SK-MEL-5 (cell line): Measurements from ENCODE around the gene BCL2L2. TPM values are rescaled to one million over a fixed set of nuclear protein-coding genes. Genes with fewer than 3 reads are reported as not detected.
A peak's percentile ranks its signal among the peaks of the same experiment; 100 is the strongest.

ENCODE experiments used
- DNase-seq: peaks from one replicate; pipeline ENCODE4 v3.0.0-alpha.2; 2016; ENCODE audit warnings: low read depth, low spot score
- in situ Hi-C: cut with HindIII; loops from 2 replicates; pipeline ENCODE4 v1.10.0; 2016; ENCODE audit warnings: low sequenced_read_pairs, high pct_unique_total_duplicates, low pct_unique_long_range_greater_than_20kb
- total RNA-seq: library from RNA; depleted of rRNA; stranded (reverse); fragments of >200 nt; shearing (Covaris generic); gene quantifications from 2 replicates; pipeline ENCODE4 v1.2.3, GENCODE V29; 2014

The BCL2L2 gene
- total RNA-seq, 1 experiment from 2014 or later = 19.1 TPM

- DNase-seq = no peak
- in situ Hi-C loops = no loop called here
These were observed 9.5 kb upstream of the BCL2L2 start for GRCh38 chr14:23297096-23297495.

DNA sequence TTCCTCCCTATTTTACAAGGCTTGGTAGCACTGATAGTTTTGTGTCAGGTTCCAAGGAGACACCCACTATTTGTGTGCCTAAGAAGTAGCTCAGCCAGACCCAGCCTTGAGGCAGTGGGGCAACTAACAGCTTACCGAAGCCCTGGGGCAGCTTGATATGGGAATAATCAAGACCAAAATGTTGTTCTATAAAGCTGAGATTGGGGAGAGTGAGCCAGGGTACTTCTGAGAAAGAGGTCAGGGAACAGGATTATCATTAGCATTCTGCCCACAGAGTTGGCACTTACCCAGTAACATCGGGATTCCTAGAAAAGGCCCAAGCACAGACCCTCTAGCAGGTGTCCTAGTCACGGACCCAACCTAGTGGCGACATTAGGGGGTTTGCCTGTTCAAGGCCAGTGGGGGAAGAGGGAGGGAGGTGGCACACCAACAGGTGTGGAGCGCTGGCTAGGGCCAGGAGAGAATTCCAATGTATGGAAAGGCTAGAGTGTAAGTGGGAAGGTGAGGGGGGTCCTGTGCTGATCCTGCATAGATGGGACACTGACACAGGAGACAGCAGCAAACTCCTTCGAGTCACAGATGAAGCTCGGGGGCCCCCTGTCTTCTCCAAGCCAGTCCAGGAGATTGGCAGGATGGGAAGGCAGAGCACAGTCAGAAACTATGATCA lies 8.9 kb upstream of the BCL2L2 start:
- no peak for DNase-seq
- in situ Hi-C loops = no loop called here

DNA sequence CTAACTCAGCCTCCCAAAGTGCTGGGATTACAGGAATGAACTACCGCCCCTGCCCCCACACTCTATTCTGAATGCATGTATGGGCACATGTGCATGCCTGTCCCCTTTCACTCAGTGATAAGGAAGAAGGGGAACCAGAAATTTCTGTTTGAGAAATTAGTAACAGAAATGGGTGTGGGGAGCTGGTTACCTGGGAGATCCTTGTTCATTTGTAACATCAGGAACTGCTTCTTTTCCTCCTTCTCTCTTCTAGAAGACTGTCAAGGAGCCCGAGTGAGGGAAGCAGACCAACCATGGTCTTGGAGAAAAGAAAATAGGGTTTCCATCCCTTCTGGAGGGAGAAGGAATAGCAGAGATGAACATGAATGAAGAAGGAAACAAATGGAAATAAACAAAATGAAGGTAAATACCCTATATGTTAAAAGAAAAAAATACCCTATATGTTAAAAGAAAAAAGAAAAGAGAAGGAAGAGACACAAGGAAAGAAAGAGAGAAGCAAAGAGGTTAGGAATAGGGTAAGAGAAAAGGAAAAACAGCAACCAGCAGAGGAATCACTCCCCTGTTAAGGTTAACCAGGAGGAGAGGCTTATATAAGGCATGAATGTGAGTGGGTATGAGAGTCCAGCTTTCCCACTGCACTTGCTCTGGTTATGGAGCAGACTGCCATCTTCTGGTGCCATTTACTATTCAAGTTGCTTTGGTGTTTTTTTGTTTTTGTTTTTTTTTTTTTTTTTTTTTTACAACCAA lies 7.2 kb upstream of the BCL2L2 start:
- peak; percentile 71 for DNase-seq
- in situ Hi-C loops = no loop called here

DNA sequence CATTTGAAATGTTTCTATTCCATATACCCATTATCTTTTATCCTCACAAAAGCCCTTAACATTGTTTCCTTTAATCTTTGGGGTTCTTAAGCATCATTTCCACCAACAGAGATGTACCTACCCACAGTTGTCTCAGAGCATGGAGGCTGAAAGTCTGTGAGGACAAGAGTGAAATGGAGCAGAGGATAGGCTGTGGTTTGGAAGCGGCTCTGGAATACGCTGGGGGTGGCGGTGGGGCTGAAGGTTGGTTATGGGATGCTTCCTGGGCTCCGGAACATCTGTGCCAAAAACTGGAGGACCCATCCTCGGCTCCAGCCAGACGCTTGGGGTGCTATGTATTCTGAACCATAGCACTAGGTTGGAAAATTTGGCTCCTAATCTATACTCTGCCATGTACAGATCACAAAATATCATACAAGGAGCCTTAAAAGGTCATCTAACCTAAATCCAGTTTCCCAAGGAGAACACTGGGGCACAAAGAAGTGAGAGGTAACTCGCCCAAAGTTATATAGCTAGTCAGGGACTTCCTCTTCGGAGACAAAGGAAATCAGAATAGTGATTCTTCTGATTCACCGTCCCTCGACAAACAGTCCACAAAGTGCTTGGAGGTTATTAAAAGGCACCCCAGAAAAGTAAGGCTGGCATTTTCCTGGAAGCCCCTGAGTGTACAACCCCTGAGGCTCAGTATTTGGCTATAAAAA lies 6.5 kb upstream of the BCL2L2 start:
- no peak for DNase-seq
- in situ Hi-C loops = no loop called here

GRCh38 chr14:23300687-23301223 lies 5.9 kb upstream of the BCL2L2 start:
- in situ Hi-C loops = no loop called here
- DNase-seq = no peak

DNA sequence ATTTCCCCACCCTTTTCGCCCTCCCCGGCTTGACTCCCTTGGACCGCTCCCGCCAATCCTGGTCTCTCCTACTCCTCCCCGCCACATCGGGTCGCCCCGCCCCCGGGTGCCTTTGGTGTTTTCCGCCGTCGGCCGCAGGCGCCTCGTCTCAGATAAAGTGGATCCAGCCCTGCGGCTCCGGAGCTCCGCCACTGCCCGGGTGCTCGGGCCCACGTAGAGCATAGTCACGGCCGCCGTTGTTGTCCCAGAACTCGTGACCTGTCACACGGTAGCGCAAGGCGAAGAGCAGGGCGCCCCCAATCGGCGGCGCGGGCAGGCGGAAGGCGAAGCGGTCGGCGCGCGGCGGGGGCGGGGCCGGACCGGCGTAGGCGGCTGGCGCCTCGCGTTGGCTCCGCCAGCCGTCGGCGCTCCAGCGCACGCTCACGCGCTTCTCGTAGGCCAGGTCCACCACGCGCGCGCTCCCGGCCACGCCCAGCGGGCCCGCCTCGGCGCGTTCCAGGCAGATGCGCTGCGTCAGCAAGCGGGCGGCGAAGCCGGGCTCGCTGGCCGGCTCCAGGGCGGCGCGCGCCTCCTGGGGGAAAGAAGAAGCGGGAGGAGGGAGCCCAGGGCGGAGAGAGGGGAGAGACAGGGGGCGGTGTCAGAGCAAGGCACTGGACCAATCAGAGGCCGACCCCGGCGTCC lies 5.2 kb upstream of the BCL2L2 start:
- DNase-seq = peak; percentile 96
- in situ Hi-C loops = no loop called here

DNA sequence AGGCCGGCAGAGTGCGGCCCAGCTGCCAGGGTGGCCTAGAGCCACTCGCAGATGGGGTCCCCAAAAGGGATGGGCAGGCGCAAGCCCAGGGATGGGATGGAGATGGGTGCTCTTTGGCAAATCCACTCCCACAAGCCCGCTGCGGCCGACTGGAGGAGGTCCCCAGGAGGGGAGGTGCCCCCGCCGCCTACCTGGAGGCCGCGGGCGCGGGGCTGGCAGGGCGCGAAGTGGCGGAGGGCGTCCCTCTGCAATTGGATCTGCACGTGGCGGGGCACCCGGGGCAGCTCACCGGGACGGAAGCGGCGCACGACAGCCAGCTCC lies 4.7 kb upstream of the BCL2L2 start:
- in situ Hi-C loops = no loop called here
- DNase-seq = no peak

DNA sequence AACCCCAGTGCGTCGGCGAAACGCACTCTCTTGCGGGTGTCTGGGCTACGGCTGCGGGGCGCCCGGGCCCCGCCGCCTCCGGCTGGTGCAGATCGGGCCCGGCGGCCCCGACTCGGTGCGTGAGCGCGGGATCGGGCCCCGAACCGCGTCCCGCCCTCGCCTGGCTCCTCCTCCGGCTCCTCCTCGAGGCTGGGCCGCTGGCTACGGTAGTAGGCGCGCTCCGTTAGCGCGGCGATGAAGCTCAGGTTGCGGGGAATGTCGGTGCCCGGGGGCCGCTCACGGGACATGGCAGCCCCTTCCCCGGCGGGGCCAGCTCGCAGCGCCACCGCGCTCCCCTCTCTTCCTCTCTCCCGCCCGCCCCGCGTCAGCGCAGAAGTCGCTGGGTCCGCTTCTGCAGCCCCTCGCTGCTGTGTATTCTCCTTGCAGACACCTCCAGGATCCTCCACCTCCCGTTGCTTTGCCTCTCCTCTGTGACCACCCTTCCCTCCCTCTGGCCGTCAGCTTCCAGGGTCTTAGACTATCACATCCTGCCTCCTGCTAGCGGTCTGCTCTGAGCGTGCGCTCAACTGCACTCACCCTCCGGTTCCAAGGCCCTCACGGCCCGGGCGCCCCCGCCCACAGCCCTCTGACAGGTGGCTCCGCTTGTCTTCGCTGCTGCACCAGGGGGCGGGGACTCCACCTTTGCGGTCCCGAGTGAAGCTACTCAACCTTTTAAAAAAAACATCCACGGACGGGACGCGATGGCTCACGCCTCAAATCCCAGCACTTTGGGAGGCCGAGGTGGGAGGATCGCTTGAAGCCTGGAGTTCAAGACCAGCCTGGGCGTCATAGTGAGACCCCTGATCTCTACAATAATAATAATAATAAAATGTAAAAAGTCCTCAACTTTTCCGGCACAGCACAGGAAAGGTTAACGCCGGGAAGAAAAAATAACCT lies 4.1 kb upstream of the BCL2L2 start, which contains the start of gene PPP1R3E:
Gene PPP1R3E (minus strand): TSS at position 570 of the 936 bp plus-strand sequence. CDS start 283 bp downstream, at position 287.
- DNase-seq = peak; percentile 51
- in situ Hi-C loops = no loop called here

DNA sequence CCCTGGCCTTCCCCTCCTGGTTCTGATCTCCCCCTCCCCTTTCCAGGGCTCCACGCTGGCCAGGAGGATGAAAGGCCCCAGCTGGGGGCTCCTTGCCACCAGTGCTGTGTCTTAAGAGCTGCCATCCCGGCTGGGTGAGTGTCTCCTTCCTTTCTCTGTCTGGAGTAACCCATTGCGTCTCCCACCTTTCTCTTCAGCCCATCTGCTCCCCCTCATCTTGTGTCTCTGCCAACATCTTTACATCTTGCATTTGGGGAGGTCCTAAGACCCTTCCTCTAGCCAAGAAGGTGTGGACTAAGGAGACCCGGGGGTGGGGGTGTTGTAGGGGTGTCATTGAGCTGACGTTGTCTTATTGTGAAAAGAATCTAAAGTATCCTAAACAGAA lies 505 bp downstream of the BCL2L2 start:
- DNase-seq = no peak
- in situ Hi-C loops = no loop called here

DNA sequence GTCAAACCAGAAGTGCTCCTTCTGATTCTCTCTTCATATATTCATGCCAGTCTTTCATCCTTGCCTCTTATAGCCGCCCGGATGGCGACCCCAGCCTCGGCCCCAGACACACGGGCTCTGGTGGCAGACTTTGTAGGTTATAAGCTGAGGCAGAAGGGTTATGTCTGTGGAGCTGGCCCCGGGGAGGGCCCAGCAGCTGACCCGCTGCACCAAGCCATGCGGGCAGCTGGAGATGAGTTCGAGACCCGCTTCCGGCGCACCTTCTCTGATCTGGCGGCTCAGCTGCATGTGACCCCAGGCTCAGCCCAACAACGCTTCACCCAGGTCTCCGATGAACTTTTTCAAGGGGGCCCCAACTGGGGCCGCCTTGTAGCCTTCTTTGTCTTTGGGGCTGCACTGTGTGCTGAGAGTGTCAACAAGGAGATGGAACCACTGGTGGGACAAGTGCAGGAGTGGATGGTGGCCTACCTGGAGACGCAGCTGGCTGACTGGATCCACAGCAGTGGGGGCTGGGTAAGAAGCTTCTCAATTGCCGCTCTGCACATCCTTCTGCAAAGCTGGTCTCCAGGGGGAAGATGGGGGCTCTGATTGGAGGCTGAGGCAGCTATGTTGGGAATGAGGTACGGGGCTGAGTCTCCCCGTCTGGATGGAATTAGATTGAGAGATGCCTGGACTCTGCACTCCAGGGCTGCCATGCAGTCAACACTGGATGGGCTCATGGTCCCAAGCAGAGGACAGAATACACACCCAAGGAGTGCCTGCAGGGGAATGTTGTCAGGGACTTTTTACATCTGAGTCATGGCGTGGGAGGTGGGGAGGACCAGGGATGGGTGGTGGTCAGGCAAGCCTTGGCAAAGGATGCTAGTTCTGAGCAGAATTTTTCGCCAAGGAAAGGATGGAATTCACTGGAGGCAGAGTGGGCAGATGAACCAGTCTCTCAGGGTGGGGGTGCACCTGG lies 1.3 kb downstream of the BCL2L2 start:
- in situ Hi-C loops = no loop called here
- no peak for DNase-seq

DNA sequence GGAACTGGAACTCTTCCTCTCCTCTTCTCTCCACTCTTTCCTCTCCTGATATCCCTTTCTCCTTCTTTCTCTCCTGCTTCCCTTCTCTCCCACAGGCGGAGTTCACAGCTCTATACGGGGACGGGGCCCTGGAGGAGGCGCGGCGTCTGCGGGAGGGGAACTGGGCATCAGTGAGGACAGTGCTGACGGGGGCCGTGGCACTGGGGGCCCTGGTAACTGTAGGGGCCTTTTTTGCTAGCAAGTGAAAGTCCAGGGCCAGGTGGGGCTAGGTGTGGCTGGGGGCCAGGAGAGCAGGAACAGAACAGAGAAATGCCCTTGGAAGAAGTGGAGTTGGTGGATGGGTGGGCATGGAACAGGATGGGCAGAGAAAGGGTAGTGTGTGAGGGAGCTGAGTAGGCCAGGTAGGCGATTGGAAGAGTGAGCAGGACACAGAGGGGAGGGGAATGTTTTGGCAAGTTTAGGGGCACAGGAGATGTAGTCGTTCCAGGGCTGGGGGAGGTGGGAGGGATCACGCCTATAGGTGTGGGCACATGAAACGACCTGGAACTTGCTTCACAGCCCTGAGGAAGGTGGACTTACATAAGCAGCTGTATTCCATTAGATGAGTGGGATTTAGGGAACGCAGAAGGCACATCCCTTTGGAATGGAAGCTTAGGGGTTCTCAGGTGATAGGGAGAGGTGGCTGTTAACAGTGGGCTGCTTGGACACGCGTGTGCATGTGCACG lies 2.2 kb downstream of the BCL2L2 start:
- DNase-seq = no peak
- in situ Hi-C loops = no loop called here

DNA sequence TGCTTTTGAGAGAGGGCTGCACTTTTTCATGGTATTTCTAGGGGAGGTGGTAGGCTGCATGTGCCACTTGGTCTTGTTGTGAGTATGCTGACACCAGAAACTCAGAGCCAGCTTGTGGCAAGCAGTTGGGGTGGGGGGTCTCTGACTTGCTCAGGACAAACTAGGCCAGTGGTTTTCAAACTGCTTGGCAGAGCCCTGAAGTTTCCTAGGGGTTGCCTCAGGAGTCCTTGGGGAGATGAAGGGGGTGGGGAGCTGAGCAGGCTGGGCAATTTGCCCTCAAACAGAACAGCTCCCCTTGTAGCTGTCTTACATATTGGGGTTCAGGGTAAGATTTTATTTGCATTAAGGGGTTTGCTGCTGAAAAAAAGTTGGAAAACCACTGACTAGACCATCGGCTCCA lies 3.9 kb downstream of the BCL2L2 start:
- no peak for DNase-seq
- in situ Hi-C loops = no loop called here

DNA sequence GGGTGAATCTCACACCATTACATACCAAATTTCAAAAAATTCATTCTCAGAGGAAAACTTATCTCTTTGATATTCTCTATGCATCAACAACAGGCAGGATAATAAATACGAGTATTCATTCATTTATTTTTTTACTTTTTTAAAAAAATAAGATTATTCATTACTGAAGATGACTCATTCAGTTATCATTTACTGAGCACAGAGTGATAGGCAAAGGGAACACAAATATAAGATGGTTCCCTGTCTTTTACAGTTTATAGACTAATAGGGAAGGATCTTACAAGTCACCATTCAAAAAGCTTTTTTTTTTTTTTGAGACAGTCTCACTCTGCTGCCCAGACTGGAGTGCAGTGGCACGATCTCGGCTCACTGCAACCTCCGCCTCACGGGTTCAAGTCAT lies 9.7 kb downstream of the BCL2L2 start:
- no peak for DNase-seq
- in situ Hi-C loops = no loop called here

DNA sequence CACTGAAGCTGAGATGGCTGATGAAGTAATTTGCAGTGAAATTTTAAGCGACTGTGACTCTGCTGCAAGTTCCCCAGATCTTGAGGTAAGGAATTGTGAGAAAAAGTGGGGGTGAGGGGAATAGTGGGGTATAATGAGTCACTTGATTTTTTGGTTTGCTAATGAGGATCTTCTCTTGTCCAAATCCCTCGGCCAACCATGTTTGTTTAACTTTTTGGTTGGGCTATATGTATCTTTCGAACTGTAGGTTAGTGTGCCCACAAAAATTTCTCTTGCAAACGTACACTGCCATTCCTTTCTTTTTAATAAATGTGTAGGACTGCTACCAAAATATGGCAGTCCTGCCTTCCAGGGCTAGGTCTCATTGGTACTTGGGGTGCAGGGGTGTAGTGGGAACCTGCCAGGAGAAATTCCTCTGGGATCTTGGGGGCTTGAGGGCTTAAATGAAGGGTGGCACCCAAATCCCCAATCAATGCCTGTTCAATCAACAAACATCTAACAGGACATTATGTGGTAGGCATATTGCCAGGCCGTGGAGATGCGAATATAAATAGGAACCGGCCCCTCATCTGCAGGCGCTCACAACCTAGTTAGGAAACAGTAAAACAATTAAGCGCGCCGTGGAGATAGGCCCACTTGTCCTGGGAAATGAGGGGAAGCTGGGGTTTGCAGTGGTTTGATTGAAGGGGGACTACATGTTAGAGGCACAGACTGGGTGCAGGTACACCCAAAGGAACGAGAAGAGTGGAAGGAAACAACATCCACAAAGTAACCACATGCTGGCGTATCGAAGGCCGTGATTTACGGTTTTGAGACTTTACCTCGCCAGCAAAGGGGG lies 13.3 kb downstream of the BCL2L2 start:
- in situ Hi-C loops = no loop called here
- no peak for DNase-seq
